Thoracic aorta (tissue), 2 donors: ENCODE data around the gene ORMDL2. TPM values are rescaled to one million over a fixed set of nuclear protein-coding genes. Genes with fewer than 3 reads are reported as not detected.

ENCODE experiments used
- ATAC-seq: fragments of 150-250 bp; one replicate; pipeline ENCODE4 v1.8.0; 2017; ENCODE audit warnings: low read depth; ENCODE audit not compliant: insufficient number of reproducible peaks, low FRiP score
- DNase-seq: peaks from one replicate; pipeline ENCODE4 v3.0.0-alpha.2; 2020; ENCODE audit warnings: low spot score
- H3K27ac ChIP-seq, 2 donors: fragments of 200-600 bp; sonication (generic); 1 replicate in 1 of 2; 2 replicates in 1 of 2; pipeline ENCODE4 v1.5.1; 2016; ENCODE audit warnings: mild to moderate bottlenecking in 2 of 2, moderate library complexity in 2 of 2
- H3K27me3 ChIP-seq: fragments of 200-600 bp; sonication (generic); replicated peaks from 2 replicates; pipeline ENCODE4 v1.6.0; 2016; ENCODE audit warnings: mild to moderate bottlenecking; ENCODE audit not compliant: insufficient read depth
- H3K36me3 ChIP-seq: fragments of 200-600 bp; sonication (generic); one replicate; pipeline ENCODE4 v1.5.1; 2016
- H3K4me1 ChIP-seq, 2 donors: fragments of 200-600 bp; sonication (generic); 1 replicate in 1 of 2; 2 replicates in 1 of 2; pipeline versions ENCODE4 v1.5.1 to v1.6.0; 2016; ENCODE audit warnings: low read depth in 2 of 2, mild to moderate bottlenecking in 1 of 2; ENCODE audit not compliant: control insufficient read depth in 1 of 2
- H3K4me3 ChIP-seq: fragments of 200-600 bp; sonication (generic); 2 replicates; pipeline ENCODE4 v1.5.1; 2016; ENCODE audit warnings: mild to moderate bottlenecking
- H3K9me3 ChIP-seq: fragments of 200-600 bp; sonication (generic); 2 replicates; pipeline ENCODE4 v1.5.1; 2016
- CTCF ChIP-seq: fragments of 200-600 bp; sonication (generic); IDR thresholded peaks from one replicate; pipeline ENCODE4 v1.5.1; 2019; ENCODE audit warnings: antibody characterized with exemption
- total RNA-seq, 2 donors: library from RNA; depleted of rRNA; stranded (reverse); fragments of >200 nt; gene quantifications; one replicate each; pipeline versions ENCODE4 v1.1.0 to v1.2.3, GENCODE V29; 2016

Gene ORMDL2
- total RNA-seq, 2 donors from 2014 or later: 13.8 to 16.2 TPM

GRCh38 chr12:55839345-55840140 is 21.7 kb downstream of the ORMDL2 start:
- Histone ChIP-seq H3K36me3 (no peaks in the 10 kb centered on the region), H3K4me3 (no peak overlapping the region), H3K27me3 (no peaks in the 10 kb centered on the region), H3K4me1 (peaks cover 0 to 18% of the 10 kb centered on the region in 2 donors), H3K9me3 (no peaks in the 10 kb centered on the region), H3K27ac (no peak overlapping the region)
- DNase-seq: no peak
- no peak for TF ChIP-seq CTCF
- ATAC-seq: no peak

- H3K36me3 ChIP-seq: no peaks in the 10 kb centered on the region
- no peaks in the 10 kb centered on the region for H3K9me3 ChIP-seq
- DNase-seq (no peak), ATAC-seq (no peak)
- no peaks in the 10 kb centered on the region for H3K27me3 ChIP-seq
- H3K4me3 ChIP-seq: peak overlapping the region; percentile 20
- peak overlapping the region in 1 of 2 donors; percentile 3 for H3K27ac ChIP-seq
- TF ChIP-seq CTCF: no peak
- peaks cover 2 to 25% of the 10 kb centered on the region in 2 donors for H3K4me1 ChIP-seq
Observed at GRCh38 chr12:55840581-55841351, 22.9 kb downstream of the ORMDL2 start.

- H3K4me3 ChIP-seq: peak within 1 kb of the TSS; percentile 67
- H3K4me1 ChIP-seq: peaks cover 15 to 45% of the 10 kb centered on the region in 2 donors
- peak within 1 kb of the TSS; percentile 27 to 41 for H3K27ac ChIP-seq
- H3K9me3 ChIP-seq: no peaks in the 10 kb centered on the region
- no peak for ATAC-seq
- DNase-seq: no peak
- TF ChIP-seq CTCF: no peak
- no peaks in the 10 kb centered on the region for H3K36me3 ChIP-seq
- H3K27me3 ChIP-seq: no peaks in the 10 kb centered on the region
Observed at GRCh38 chr12:55842681-55843429, 25.0 kb downstream of the ORMDL2 start, which contains the start of gene MMP19. TSS of gene MMP19 (minus strand) at chr12:55842936. CDS start at chr12:55842830, 106 bp downstream.

- Histone ChIP-seq H3K27me3 (no peaks in the 10 kb centered on the region), H3K36me3 (no peaks in the 10 kb centered on the region), H3K4me3 (no peak overlapping the region), H3K4me1 (peaks cover 16 to 50% of the 10 kb centered on the region in 2 donors), H3K27ac (peak overlapping the region in 1 of 2 donors; percentile 41), H3K9me3 (no peaks in the 10 kb centered on the region)
- ATAC-seq: no peak
- DNase-seq: no peak
- no peak for TF ChIP-seq CTCF
Observed at GRCh38 chr12:55843431-55843830, 25.6 kb downstream of the ORMDL2 start.
